Smooth muscle cell (in vitro differentiated cells): ENCODE measurements around the gene NUP98. TPM values are rescaled to one million over a fixed set of nuclear protein-coding genes. Genes with fewer than 3 reads are reported as not detected.
A peak's percentile ranks its signal among the peaks of the same experiment; 100 is the strongest.

Experiments used
- DNase-seq: peaks from one replicate; lab custom pipeline; 2025; ENCODE audit not compliant: unreplicated experiment; lab: John Stamatoyannopoulos, UW
- H2AFZ ChIP-seq: fragments of 200-600 bp; sonication (generic); 2 replicates; pipeline ENCODE4 v1.6.0; 2016; ENCODE audit warnings: antibody characterized with exemption, low read depth, mild to moderate bottlenecking
- H3F3A ChIP-seq: fragments of 200-600 bp; sonication (generic); 2 replicates; pipeline ENCODE4 v1.6.0; 2017; ENCODE audit warnings: antibody characterized with exemption, low read depth
- H3K27ac ChIP-seq: fragments of 200-600 bp; sonication (generic); 2 replicates; pipeline ENCODE4 v1.5.1; 2016; ENCODE audit warnings: low read depth, mild to moderate bottlenecking
- H3K27me3 ChIP-seq: fragments of 200-600 bp; sonication (generic); 2 replicates; pipeline ENCODE4 v1.6.1; 2016; ENCODE audit warnings: low read depth, mild to moderate bottlenecking
- H3K36me3 ChIP-seq: fragments of 200-600 bp; sonication (generic); 2 replicates; pipeline ENCODE4 v1.5.1; 2016; ENCODE audit warnings: low read depth
- H3K4me1 ChIP-seq: fragments of 200-600 bp; sonication (generic); 2 replicates; pipeline ENCODE4 v1.5.1; 2016; ENCODE audit warnings: low read depth
- H3K4me2 ChIP-seq: fragments of 200-600 bp; sonication (generic); 2 replicates; pipeline ENCODE4 v1.6.0; 2016; ENCODE audit warnings: mild to moderate bottlenecking
- H3K4me3 ChIP-seq: fragments of 200-600 bp; sonication (generic); 2 replicates; pipeline ENCODE4 v1.5.1; 2016; ENCODE audit warnings: mild to moderate bottlenecking
- H3K79me2 ChIP-seq: fragments of 200-600 bp; sonication (generic); 2 replicates; pipeline ENCODE4 v1.6.0; 2016; ENCODE audit warnings: low read depth, mild to moderate bottlenecking
- H3K9ac ChIP-seq: fragments of 200-600 bp; sonication (generic); 2 replicates; pipeline ENCODE4 v1.6.0; 2016; ENCODE audit warnings: low read depth
- H3K9me3 ChIP-seq: fragments of 200-600 bp; sonication (generic); replicated peaks from 2 replicates; pipeline ENCODE4 v1.5.1; 2016; ENCODE audit warnings: low read depth
- H4K20me1 ChIP-seq: fragments of 200-600 bp; sonication (generic); 2 replicates; pipeline ENCODE4 v1.6.0; 2016; ENCODE audit warnings: low read depth
- CTCF ChIP-seq: fragments of 200-600 bp; sonication (generic); IDR thresholded peaks from 2 replicates; pipeline ENCODE4 v1.5.1; 2017; ENCODE audit warnings: borderline replicate concordance, mild to moderate bottlenecking, antibody characterized with exemption; ENCODE audit not compliant: insufficient read depth, poor library complexity, severe bottlenecking
- WGBS: methylation state at CpG from one replicate; pipeline ENCODE4 v1.1.7; 2016; ENCODE audit warnings: low lambda C conversion rate; 5-methylcytosine and 5-hydroxymethylcytosine counted together
- polyA plus RNA-seq: library from polyadenylated mRNA; unstranded; fragments of >200 nt; fragmentation: Nextera tagmentation; extraction: Ambion mirVana; gene quantifications from 2 replicates; pipeline ENCODE4 v1.2.1, GENCODE V29; 2016
- total RNA-seq: library from RNA; depleted of rRNA; stranded (reverse); fragments of >200 nt; gene quantifications from 2 replicates; pipeline ENCODE4 v1.2.3, GENCODE V29; 2014

Gene NUP98
- total and polyA plus RNA-seq, 2 experiments from 2014 or later, result 19.6 to 84.0 TPM

GRCh38 chr11:3807909-3808860, 10.8 kb upstream of the NUP98 start, which contains the start of gene PGAP2:
PGAP2 (plus strand) TSS chr11:3808560; CDS start chr11:3811260, 2,700 bp downstream.
- Histone ChIP-seq H3K9me3 (no peaks in the 10 kb centered on the region), H3K27me3 (no peaks in the 10 kb centered on the region), H4K20me1 (no peaks in the 10 kb centered on the region), H3K79me2 (no peaks in the 10 kb centered on the region), H3K4me2 (peak within 1 kb of the TSS; percentile 92), H3K4me1 (no peaks in the 10 kb centered on the region), H3K4me3 (peak within 1 kb of the TSS; percentile 93), H2AFZ (peak within 1 kb of the TSS; percentile 91), H3F3A (peaks cover 8% of the 10 kb centered on the region), H3K9ac (peak within 1 kb of the TSS; percentile 25), H3K27ac (no peak within 1 kb of the TSS), H3K36me3 (no peaks in the 10 kb centered on the region)
- WGBS, result under 1% methylated on average over 45 of the region's 55 CpGs
- peak; percentile 51 for TF ChIP-seq CTCF
- peak; percentile 6 for DNase-seq

DNA sequence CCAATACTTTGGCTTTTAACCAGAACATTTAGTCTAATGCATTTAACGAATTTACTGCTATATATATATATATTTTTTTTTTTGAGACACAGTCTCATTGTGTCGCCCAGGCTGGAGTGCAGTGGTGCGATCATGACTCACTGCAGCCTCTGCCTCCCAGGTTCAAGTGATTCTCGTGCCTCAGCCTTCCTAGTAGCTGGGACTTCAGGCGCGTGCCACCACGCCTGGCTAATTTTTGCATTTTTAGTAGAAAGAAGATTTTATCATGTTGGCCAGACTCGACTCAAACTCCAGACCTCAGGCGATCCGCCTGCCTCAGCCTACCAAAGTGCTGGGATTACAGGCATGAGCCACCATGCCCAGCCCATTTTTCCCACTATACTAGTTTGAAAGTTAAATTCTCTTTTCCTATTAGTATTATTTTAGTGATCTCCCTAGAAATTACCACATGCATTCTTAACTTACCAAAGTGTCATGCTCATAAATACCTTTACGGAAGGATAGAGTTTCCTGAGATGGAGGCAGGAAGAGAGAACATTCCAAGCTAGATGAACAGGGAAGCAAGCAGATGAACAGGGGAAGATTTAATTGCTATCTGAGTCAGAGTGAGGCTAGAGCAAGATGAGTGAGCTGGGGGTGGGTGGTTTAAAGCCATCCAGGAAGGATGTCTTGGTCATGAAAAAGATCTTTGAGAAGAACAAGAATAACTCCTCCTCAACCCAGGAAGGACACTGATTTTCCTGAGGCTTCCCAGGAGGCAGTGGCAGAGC, 6.6 kb upstream of the NUP98 start:
- 49% methylated on average over 11 of the region's 11 CpGs for WGBS
- Histone ChIP-seq H3K27me3 (no peaks in the 10 kb centered on the region), H3K9ac (no peak overlapping the region), H2AFZ (no peak overlapping the region), H3K9me3 (no peaks in the 10 kb centered on the region), H3K27ac (peak overlapping the region; percentile 90), H4K20me1 (no peaks in the 10 kb centered on the region), H3K36me3 (no peaks in the 10 kb centered on the region), H3K4me2 (peak overlapping the region; percentile 77), H3K4me3 (no peak overlapping the region), H3K4me1 (no peaks in the 10 kb centered on the region), H3K79me2 (no peaks in the 10 kb centered on the region), H3F3A (peaks cover 8% of the 10 kb centered on the region)
- no peak for TF ChIP-seq CTCF
- DNase-seq, result no peak

DNA sequence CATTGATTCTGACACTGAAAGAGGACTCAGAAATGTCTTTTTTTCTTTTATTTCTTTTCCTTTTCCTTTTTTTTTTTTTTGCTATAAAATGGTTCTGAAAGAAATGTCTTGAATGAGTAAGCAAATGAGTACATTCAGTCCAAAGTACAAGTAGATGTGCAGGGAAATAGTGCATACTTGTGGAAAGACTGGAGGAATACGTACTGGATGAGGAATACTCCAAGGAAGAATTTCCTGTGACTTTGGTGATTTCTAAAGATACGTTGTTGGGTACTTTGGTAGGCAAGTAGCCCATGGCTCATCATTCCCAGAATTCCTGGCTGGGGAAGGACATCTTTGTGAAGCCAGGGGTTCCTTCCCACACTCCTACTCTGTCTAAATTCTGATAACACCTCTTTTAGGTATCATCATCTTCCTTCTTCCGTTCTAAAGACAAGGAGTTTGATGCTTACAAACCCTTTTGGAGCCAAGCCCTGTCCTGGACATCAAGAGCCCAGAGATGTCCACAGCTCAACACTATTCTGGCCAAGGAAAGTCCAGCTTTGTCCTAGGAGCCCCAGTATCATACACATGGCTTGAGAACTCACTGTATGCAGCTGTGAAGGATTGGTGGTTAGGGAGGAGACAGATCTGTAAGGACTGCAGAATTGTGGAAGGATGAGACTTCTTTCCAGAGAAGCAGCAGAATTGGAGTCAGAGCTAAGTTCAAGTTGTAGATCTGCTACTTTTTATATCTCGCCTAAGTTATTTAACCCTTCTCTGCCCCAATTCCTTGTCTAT, 4.8 kb upstream of the NUP98 start:
- no peaks in the 10 kb centered on the region for H3K36me3 ChIP-seq
- no peak for TF ChIP-seq CTCF
- H3K27me3 ChIP-seq, result no peaks in the 10 kb centered on the region
- no peaks in the 10 kb centered on the region for H4K20me1 ChIP-seq
- peak overlapping the region; percentile 37 for H3K27ac ChIP-seq
- no peaks in the 10 kb centered on the region for H3K9me3 ChIP-seq
- H2AFZ ChIP-seq, result no peak overlapping the region
- H3K9ac ChIP-seq, result no peak overlapping the region
- H3K4me3 ChIP-seq, result no peak overlapping the region
- peaks cover 3% of the 10 kb centered on the region for H3K4me1 ChIP-seq
- H3K4me2 ChIP-seq, result no peak overlapping the region
- WGBS, result 83% methylated on average over 4 of the region's 4 CpGs
- H3K79me2 ChIP-seq, result peaks cover 1% of the 10 kb centered on the region
- DNase-seq, result no peak
- H3F3A ChIP-seq, result peaks cover 8% of the 10 kb centered on the region
